UCSD-AML1 (cell line): ENCODE data around the gene MAFG.

Experiments used
- DNase-seq: peaks from one replicate; lab custom pipeline; 2025; ENCODE audit not compliant: unreplicated experiment; lab: John Stamatoyannopoulos, UW

The MAFG gene

GRCh38 chr17:81909966-81910839 lies 17.3 kb downstream of the MAFG start:
- DNase-seq: no peak

DNA sequence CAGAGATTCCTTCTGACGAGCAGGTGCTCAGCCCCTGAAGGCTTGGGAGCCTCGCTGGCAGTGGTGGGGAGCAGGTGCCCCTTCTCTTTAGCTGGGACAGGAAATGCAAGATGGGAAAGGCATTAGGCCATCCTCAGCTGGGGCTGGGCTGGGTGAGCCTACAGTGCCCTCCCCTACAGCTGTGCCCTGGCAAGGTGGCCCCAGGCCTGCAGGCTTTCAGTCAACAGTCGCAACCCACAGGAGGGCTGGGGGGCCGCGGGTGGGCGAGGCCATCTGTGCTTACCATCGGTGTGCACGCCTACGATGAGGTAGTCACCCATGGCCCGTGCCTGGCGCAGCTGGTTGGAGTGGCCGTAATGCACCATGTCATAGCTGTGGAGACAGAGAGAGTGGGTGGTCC lies 18.3 kb downstream of the MAFG start:
- no peak for DNase-seq

DNA sequence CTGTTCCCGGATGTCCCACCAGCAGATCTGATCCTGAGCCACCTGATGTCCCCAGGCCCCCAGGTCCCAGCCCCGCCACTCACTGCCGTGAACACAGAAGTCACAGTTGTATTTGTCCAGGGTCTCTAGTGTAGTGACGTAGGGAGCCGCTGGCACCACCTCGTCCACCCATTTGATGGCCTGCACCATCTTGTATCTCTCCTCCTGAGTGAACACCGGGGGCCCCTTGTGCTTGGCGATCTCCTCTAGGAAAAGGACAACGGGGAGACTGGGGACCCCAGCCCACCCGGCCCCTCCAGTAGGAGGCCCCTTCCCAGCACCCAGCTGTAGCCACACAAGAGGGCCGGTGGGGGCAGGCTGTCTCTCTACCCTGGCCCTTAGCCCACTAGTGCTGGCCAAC lies 18.7 kb downstream of the MAFG start:
- DNase-seq: no peak

DNA sequence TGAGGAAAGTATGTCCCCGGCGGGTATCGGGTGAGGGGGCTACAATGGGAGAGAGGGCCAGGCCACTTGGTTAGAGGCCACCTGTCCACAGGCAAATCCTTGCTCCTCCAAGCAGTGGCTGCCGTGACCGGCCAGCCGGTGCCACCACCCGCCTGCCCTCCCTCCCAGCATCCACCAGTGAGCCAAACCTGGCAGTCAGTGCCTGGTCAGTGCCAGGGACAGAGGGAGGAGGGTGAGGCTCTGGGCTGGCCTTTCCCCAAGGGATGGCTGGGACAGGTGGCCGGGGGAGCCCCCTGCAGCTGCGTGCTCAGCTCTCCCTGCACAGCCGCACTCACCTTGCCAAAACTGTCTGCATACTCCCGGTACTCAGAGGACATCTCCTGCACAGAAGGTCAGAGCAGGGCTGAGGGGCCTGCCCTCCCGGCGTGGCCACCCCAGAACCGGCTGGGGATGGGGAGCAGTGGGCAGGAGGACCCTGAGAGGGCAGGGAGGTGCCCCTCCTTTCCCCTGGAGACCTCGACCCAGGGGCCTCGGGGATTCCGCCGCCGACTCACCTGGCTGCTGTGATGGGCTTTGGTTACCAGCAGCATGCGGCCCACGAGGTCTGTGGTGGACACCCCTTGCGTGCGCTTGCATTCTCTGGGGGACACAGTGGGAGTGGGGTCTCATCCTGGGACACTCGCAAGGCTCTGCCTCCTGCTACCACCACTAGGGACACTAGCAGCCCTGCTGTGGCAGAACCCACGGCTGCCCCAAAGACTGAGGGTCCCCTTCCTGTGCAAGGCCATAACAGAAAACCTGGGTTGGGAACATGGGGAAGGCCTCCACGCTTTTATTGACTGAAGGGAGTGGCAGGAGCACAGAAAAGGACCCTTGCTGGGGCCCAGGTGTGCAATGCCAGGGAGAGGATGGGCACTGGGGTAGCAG lies 20.1 kb downstream of the MAFG start:
- DNase-seq: no peak

DNA sequence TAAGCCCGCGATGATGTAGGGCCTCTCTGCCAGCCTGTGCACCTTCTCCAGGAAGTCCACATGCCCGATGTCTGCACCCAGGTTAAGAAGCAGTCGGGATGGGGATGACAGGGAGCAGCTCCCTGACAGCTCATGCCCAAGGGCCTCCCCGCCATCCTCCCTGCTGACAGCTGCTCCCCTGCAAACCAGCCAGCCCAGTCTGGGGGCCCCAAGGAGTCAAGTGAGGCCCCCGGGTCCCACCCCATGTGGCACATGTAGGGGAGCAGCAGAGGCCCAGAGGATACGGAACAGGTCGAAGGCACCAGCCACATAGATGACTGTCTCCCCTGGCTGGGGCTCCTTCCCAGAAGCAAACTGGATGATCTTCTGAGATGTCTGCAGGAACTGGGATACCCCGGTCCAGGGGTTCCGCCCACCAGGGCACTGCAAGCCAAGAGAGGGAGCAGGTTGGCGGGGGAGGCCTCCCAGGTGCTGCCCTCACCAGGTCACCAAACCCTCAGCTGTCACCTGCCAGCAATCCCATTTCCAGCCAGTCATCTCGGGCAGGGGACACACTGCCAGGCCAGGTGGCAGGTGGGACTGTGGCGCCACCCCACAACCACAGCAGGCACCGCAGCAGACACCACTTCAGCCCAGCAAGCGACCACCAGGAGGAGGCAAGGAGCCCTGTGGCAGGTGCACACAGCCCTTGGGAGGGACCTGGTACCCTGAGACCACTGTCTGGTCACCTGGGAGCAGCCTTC lies 20.9 kb downstream of the MAFG start:
- no peak for DNase-seq

DNA sequence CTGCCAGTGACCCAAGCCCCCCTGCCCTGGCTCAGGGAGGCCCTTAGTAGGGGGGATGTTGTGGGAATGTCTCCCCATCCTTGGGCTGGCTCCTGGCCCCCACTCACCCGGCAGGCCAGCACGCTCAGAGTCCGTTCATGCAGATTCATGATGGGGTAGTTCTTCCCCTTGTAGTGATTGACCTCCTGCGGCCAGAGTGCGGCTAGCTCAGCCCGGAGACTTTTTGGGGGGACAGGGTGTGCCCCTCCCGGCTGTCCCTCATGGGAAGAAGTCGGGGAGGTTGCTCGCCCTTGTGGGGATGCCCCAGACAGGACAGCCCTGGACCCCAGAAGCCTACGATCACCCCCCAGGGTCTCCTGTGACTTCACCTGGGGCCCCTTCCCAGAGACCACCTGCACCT lies 21.5 kb downstream of the MAFG start:
- no peak for DNase-seq

DNA sequence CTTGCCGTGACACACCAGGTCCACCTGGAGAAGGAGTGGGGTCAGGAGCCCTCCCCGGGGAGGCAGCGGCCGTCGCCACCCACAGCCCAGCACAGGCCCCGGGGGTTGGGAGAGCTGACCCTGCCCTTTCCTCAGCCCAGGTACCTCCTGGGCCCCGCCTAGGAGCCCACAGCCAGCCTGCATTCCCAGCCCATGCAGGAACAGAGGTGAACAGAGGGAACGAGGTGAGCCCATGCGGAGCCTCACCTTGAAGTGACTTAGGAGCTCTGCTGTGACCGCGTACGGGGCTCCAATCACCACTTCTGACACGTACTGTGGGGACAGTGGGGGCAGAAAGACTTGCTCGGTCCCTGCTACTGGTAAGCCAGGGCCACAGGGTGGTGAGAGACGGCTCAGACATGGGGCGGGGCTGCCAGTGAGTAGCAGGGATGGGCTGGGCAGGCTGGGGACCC lies 22.1 kb downstream of the MAFG start:
- no peak for DNase-seq

- DNase-seq: no peak
These were observed 22.7 kb downstream of the MAFG start for GRCh38 chr17:81904600-81905423.

DNA sequence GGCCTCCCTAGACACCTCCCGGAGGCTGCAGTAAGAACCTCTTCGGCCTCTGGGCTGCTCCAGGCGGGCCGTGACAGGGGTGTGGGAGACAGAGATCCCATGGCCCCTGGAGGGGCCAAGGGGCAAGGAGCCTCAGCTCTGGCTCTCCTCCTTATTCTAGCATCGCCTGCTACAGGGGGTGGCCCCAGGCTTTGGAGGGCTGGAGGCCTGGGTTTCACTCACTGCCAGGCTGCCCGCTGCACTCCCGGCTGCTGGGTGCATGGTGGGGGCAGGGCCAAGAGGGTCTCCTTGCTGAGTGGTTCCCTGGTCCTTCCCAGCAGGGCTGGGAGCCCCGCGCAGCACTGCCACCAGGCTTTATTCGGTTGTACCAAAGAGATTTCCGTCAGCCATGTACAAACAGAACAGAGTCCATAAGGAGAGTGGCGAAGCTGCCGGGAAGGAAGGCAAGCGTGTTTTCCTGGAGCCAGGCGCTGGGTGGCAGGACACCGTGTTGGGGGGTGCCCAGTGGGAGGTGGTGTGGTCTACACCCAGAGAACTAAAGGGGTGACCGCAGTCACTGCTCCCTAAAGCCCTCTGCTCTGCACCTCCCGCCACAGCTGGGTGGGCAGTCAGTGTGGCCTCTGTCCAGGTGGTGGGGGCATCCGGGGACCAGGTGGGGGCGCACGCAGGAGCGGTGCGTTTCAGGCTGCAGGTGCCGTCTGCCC lies 23.5 kb downstream of the MAFG start:
- no peak for DNase-seq

- no peak for DNase-seq
These were observed 24.1 kb downstream of the MAFG start for GRCh38 chr17:81903415-81903831.

- DNase-seq: no peak
These were observed 24.7 kb downstream of the MAFG start for GRCh38 chr17:81902653-81903414.

GRCh38 chr17:81902023-81902652 lies 25.4 kb downstream of the MAFG start, which contains the start of gene NPB:
Gene NPB, plus strand, starts transcription at chr17:81902238. Its CDS starts 40 bp downstream, at chr17:81902278.
- no peak for DNase-seq

- DNase-seq: no peak
These were observed 26.1 kb downstream of the MAFG start for GRCh38 chr17:81901167-81902022.

GRCh38 chr17:81900181-81900820 lies 27.2 kb downstream of the MAFG start:
- no peak for DNase-seq

DNA sequence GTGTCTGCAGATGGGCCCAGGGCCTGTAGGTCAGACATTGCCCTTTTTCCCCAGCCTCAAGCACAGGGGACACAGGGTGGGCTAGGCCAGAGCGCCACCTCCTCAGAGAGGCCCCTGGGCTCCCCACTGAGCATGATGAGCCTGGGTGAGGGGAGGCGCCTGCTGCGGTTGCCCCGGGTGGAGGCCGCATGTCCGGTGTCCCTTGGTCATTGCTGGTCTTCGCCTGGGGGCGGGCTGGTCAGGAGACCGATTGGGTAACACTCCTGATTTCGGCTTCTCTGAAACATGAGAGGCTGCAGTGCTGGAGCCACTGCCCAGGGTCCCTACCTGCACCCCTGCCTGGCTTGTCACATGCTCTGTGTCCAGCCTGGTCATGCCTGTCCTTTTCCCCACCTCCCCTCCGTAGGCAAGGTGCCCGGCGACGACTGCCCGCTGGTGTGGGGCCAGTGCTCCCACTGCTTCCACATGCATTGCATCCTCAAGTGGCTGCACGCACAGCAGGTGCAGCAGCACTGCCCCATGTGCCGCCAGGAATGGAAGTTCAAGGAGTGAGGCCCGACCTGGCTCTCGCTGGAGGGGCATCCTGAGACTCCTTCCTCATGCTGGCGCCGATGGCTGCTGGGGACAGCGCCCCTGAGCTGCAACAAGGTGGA lies 27.9 kb downstream of the MAFG start:
- no peak for DNase-seq

GRCh38 chr17:81898885-81899284 lies 28.6 kb downstream of the MAFG start:
- DNase-seq: no peak
